ENCODE data around the gene CORO7. TPM values are rescaled to one million over a fixed set of nuclear protein-coding genes. Genes with fewer than 3 reads are reported as not detected.

Gene CORO7
- polyA plus RNA-seq, 3 donors, result 44.7 to 181 (median 68.4) TPM

DNA sequence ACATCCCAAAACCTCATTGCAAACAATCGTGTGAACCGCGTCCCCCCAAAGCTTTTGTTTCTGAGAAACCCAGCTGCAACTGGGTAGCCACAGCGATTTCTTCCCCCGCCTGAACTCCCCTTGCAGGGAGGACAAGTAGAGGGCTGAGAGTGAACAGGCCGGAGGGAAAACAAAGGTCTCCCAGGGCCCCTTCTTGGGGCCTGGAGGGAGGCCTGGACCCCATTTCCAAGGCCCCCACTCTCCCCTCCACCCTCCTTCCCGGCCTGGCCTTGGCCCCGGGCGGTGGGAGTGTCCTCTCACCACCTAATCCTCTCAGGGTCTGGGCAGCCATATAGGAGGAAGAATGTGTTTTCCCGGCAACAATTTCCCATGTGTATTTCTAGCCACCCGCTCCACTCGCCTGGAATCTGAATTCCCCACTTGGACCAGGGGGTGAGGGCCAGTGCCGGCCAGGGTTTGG lies 97.9 kb downstream of the CORO7 start:
- 100% methylated on average over 3 of the region's 13 CpGs for WGBS (ENCODE audit: insufficient coverage)
- Histone ChIP-seq H3K36me3 (replicated peaks in 1 of 2; ENCODE audit: control insufficient read depth in 1 of 2, insufficient read depth in 2 of 2, low read length in 2 of 2) (no peaks in the 10 kb centered on the region), H3K4me3 (replicated peaks in 1 of 3; ENCODE audit: low read depth in 2 of 3, low read length in 3 of 3) (no peak overlapping the region), H2AFZ (ENCODE audit: insufficient read depth, low read depth, low read length, poor library complexity, severe bottlenecking) (no peak overlapping the region), H4K20me1 (ENCODE audit: insufficient read depth, low read length) (no peaks in the 10 kb centered on the region), H3K27ac (ENCODE audit: low read depth in 1 of 2, low read length in 2 of 2) (no peak overlapping the region), H3K9ac (ENCODE audit: insufficient read depth, low read length, poor library complexity, severe bottlenecking) (no peak overlapping the region), H3K27me3 (ENCODE audit: control insufficient read depth in 2 of 2, insufficient read depth in 2 of 2, low read length in 2 of 2) (peaks cover 20 to 38% of the 10 kb centered on the region in 2 donors), H3K79me2 (ENCODE audit: insufficient read depth, low read length) (no peaks in the 10 kb centered on the region), H3K9me3 (replicated peaks in 1 of 2; ENCODE audit: control insufficient read depth in 1 of 2, insufficient read depth in 1 of 2, low read length in 2 of 2) (peaks cover 0 to 8% of the 10 kb centered on the region in 2 donors), H3K4me2 (replicated peaks; ENCODE audit: extremely low read depth, low read length, poor library complexity, severe bottlenecking) (no peak overlapping the region), H3K4me1 (ENCODE audit: control insufficient read depth in 1 of 2, insufficient read depth in 2 of 2, low read length in 2 of 2) (peaks cover 12 to 17% of the 10 kb centered on the region in 2 donors)
- peaks cover 0 to 8% (median 3%) of the 10 kb centered on the region in 7 donors for H3K9me3 Mint-ChIP-seq
- H3K4me3 Mint-ChIP-seq, result no peak overlapping the region
- H3K27me3 Mint-ChIP-seq (ENCODE audit: low read depth in 3 of 3), result peaks cover 28 to 62% (median 29%) of the 10 kb centered on the region in 3 donors
- peaks cover 6 to 10% of the 10 kb centered on the region in 2 donors for H3K36me3 Mint-ChIP-seq
- no peak overlapping the region for H3K27ac Mint-ChIP-seq
- intact Hi-C loops (cut with micrococcal nuclease), result no loop called here
- TF ChIP-seq, protein P1, sequence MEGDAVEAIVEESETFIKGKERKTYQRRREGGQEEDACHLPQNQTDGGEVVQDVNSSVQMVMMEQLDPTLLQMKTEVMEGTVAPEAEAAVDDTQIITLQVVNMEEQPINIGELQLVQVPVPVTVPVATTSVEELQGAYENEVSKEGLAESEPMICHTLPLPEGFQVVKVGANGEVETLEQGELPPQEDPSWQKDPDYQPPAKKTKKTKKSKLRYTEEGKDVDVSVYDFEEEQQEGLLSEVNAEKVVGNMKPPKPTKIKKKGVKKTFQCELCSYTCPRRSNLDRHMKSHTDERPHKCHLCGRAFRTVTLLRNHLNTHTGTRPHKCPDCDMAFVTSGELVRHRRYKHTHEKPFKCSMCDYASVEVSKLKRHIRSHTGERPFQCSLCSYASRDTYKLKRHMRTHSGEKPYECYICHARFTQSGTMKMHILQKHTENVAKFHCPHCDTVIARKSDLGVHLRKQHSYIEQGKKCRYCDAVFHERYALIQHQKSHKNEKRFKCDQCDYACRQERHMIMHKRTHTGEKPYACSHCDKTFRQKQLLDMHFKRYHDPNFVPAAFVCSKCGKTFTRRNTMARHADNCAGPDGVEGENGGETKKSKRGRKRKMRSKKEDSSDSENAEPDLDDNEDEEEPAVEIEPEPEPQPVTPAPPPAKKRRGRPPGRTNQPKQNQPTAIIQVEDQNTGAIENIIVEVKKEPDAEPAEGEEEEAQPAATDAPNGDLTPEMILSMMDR (IDR thresholded peaks at IDR 0.05), result no peak
- no peak for DNase-seq
- peaks cover 9% of the 10 kb centered on the region for H3K4me1 Mint-ChIP-seq

DNA sequence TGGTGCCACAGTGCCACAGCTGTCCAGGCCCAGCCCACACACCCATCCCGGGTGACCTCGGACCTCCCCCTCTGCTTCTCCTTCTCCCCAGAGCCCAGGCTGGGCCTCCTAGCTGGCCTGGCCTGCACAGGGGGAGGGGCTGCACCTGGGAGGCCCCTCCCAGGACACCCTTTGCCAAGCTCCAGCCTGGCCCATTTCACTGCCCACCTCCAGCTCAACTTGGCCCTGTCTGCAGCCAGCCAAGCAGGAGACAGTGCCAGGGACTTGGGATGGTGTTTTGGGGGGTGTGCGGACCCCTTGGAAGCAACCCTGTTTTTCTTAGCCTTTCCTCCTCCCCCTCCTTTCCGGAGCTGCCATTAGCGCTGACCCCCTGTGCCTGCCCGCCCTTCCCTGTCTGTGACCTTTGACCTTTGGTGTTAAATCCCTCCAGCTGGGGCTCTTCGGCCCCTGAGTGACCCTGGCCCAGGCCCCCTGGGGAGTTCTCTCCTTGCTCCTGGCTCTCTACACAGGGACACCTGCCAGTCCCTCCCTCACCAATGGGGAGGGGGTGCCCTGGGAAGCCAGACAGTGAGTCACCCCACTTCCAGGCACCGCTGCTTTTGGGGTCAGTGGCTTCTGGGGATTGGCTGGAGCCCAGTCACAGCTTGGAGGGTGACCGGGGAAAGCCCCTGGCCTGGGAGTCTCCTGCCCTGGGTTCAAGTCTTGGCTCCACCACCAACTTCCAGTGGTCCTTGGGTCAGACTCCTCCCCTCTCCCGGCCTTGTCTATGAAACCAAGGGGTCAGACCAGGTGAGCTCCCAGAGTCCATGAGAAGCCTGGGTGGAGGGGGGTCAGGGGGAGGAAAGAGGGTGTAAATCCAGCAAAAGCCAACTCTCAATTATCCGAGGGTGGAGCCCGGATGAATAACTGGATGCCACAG lies 98.6 kb downstream of the CORO7 start:
- TF ChIP-seq, protein P1 (IDR thresholded peaks at IDR 0.05), result no peak
- intact Hi-C loops (cut with micrococcal nuclease), result no loop called here
- H3K27ac ChIP-seq (ENCODE audit: low read depth in 1 of 2, low read length in 2 of 2), result no peak overlapping the region
- H3K27ac Mint-ChIP-seq, result no peak overlapping the region
- peaks cover 0 to 8% of the 10 kb centered on the region in 2 donors for H3K9me3 ChIP-seq (replicated peaks in 1 of 2; ENCODE audit: control insufficient read depth in 1 of 2, insufficient read depth in 1 of 2, low read length in 2 of 2)
- no peak overlapping the region for H2AFZ ChIP-seq (ENCODE audit: insufficient read depth, low read depth, low read length, poor library complexity, severe bottlenecking)
- H3K9ac ChIP-seq (ENCODE audit: insufficient read depth, low read length, poor library complexity, severe bottlenecking), result no peak overlapping the region
- H3K4me1 ChIP-seq (ENCODE audit: control insufficient read depth in 1 of 2, insufficient read depth in 2 of 2, low read length in 2 of 2), result peaks cover 12 to 17% of the 10 kb centered on the region in 2 donors
- peaks cover 33 to 69% (median 36%) of the 10 kb centered on the region in 3 donors for H3K27me3 Mint-ChIP-seq (ENCODE audit: low read depth in 3 of 3)
- no peak overlapping the region for H3K4me2 ChIP-seq (replicated peaks; ENCODE audit: extremely low read depth, low read length, poor library complexity, severe bottlenecking)
- H3K9me3 Mint-ChIP-seq, result peaks cover 0 to 8% (median 3%) of the 10 kb centered on the region in 7 donors
- H3K27me3 ChIP-seq (ENCODE audit: control insufficient read depth in 2 of 2, insufficient read depth in 2 of 2, low read length in 2 of 2), result peaks cover 24 to 45% of the 10 kb centered on the region in 2 donors
- no peak overlapping the region for H3K4me3 ChIP-seq (replicated peaks in 1 of 3; ENCODE audit: low read depth in 2 of 3, low read length in 3 of 3)
- DNase-seq, result peak in 1 of 3 donors; percentile 32
- no peaks in the 10 kb centered on the region for H3K36me3 ChIP-seq (replicated peaks in 1 of 2; ENCODE audit: control insufficient read depth in 1 of 2, insufficient read depth in 2 of 2, low read length in 2 of 2)
- WGBS (ENCODE audit: insufficient coverage), result 76% methylated on average over 6 of the region's 12 CpGs
- H3K36me3 Mint-ChIP-seq, result peaks cover 6 to 10% of the 10 kb centered on the region in 2 donors
- no peaks in the 10 kb centered on the region for H3K79me2 ChIP-seq (ENCODE audit: insufficient read depth, low read length)
- peaks cover 9% of the 10 kb centered on the region for H3K4me1 Mint-ChIP-seq
- no peaks in the 10 kb centered on the region for H4K20me1 ChIP-seq (ENCODE audit: insufficient read depth, low read length)
- H3K4me3 Mint-ChIP-seq, result peak overlapping the region in 1 of 2 donors; percentile 75

All from CD14-positive monocyte (primary cell).